Endothelial cell of umbilical vein (primary cell): ENCODE measurements around the gene VRK1.

ENCODE experiments used
- EZH2 ChIP-seq: IDR thresholded peaks from 2 replicates; pipeline ENCODE4 v1.6.1; 2012; ENCODE audit warnings: borderline replicate concordance, low read depth, mild to moderate bottlenecking, moderate library complexity, low read length, inconsistent platforms; ENCODE audit not compliant: severe bottlenecking
- JUN ChIP-seq: IDR thresholded peaks from 2 replicates; pipeline ENCODE4 v1.6.1; 2011; ENCODE audit warnings: borderline replicate concordance, low read depth; ENCODE audit not compliant: insufficient read length, insufficient read depth
- POLR2A ChIP-seq: IDR thresholded peaks from 2 replicates; pipeline ENCODE4 v1.6.1; 2012; ENCODE audit warnings: low read depth, mild to moderate bottlenecking, control low read depth, low read length
- POLR2AphosphoS5 ChIP-seq: IDR thresholded peaks from 2 replicates; pipeline ENCODE4 v1.6.1; 2012; ENCODE audit warnings: low read depth, mild to moderate bottlenecking, control low read depth, low read length, moderate library complexity; ENCODE audit not compliant: insufficient read depth
- TF ChIP-seq, protein P1 (sequence below), 2 donors: IDR thresholded peaks; 1 replicate in 1 of 2; 2 replicates in 1 of 2; pipeline ENCODE4 v1.5.1; 2011; ENCODE audit warnings: low read length in 2 of 2, mild to moderate bottlenecking in 2 of 2, moderate library complexity in 2 of 2, control low read depth in 1 of 2, inconsistent platforms in 1 of 2, low read depth in 1 of 2; ENCODE audit not compliant: insufficient read depth in 1 of 2; ENCODE audit errors: extremely low read depth in 1 of 2
- TF ChIP-seq, protein P2 (sequence below): IDR thresholded peaks from 2 replicates; pipeline ENCODE4 v1.6.1; 2011; ENCODE audit not compliant: insufficient read depth, insufficient read length

DNA sequence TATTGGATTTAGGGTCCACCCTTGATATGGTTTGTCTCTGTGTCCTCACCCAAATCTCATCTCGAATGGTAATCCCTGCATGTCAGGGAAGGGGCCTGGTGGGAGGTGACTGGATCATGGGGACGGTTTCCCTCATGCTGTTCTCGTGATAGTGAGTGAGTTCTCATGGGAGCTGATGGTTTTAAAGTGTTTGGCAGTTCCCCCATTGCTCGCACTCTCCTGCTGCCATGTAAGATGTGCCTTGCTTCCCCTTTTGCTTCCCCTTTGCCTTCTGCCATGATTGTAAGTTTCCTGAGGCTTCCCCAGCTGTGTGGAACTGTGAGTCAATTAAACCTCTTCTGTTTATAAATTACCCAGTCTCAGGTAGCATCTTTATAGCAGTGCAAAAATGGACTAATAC, 118.3 kb downstream of the VRK1 start:
- TF ChIP-seq POLR2A (no peak), EZH2 (no peak), POLR2AphosphoS5 (no peak), JUN (no peak)
- TF ChIP-seq, protein P1, sequence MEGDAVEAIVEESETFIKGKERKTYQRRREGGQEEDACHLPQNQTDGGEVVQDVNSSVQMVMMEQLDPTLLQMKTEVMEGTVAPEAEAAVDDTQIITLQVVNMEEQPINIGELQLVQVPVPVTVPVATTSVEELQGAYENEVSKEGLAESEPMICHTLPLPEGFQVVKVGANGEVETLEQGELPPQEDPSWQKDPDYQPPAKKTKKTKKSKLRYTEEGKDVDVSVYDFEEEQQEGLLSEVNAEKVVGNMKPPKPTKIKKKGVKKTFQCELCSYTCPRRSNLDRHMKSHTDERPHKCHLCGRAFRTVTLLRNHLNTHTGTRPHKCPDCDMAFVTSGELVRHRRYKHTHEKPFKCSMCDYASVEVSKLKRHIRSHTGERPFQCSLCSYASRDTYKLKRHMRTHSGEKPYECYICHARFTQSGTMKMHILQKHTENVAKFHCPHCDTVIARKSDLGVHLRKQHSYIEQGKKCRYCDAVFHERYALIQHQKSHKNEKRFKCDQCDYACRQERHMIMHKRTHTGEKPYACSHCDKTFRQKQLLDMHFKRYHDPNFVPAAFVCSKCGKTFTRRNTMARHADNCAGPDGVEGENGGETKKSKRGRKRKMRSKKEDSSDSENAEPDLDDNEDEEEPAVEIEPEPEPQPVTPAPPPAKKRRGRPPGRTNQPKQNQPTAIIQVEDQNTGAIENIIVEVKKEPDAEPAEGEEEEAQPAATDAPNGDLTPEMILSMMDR (IDR thresholded peaks at IDR 0.05; ENCODE audit: extremely low read depth in 1 of 2, insufficient read depth in 1 of 2, low read depth in 1 of 2, low read length in 2 of 2) = no peak
- TF ChIP-seq, protein P2, sequence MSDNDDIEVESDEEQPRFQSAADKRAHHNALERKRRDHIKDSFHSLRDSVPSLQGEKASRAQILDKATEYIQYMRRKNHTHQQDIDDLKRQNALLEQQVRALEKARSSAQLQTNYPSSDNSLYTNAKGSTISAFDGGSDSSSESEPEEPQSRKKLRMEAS = no peak
